H9 (cell line): ENCODE data around the gene DAND5. TPM values are rescaled to one million over a fixed set of nuclear protein-coding genes. Genes with fewer than 3 reads are reported as not detected.

Source experiments
- DNase-seq: peaks from one replicate; pipeline ENCODE4 v3.0.0-alpha.2; 2017
- H2AFZ ChIP-seq: one replicate; pipeline ENCODE4 v1.6.1; 2013; ENCODE audit warnings: mild to moderate bottlenecking, low read length, control low read depth, moderate library complexity
- H2AK5ac ChIP-seq: 2 replicates; pipeline ENCODE4 v1.6.1; 2013; ENCODE audit warnings: low read length, control low read depth, mixed read lengths; ENCODE audit not compliant: insufficient read length
- H2BK120ac ChIP-seq: one replicate; pipeline ENCODE4 v1.6.1; 2013; ENCODE audit warnings: low read depth, mild to moderate bottlenecking, low read length, control low read depth, inconsistent platforms; ENCODE audit not compliant: poor library complexity, severe bottlenecking
- H2BK12ac ChIP-seq: 2 replicates; pipeline ENCODE4 v1.6.1; 2013; ENCODE audit warnings: low read length, control low read depth, mixed read lengths, low read depth; ENCODE audit not compliant: insufficient read length
- H2BK15ac ChIP-seq: 2 replicates; pipeline ENCODE4 v1.6.1; 2013; ENCODE audit warnings: low read depth, low read length, control low read depth
- H2BK20ac ChIP-seq: one replicate; pipeline ENCODE4 v1.6.1; 2013; ENCODE audit warnings: low read depth, mild to moderate bottlenecking, low read length, control low read depth, inconsistent platforms; ENCODE audit not compliant: poor library complexity, severe bottlenecking
- H2BK5ac ChIP-seq: 2 replicates; pipeline ENCODE4 v1.6.1; 2013; ENCODE audit warnings: low read length, control low read depth, mixed read lengths; ENCODE audit not compliant: insufficient read length
- H3K14ac ChIP-seq: 2 replicates; pipeline ENCODE4 v1.6.1; 2013; ENCODE audit warnings: low read length, control low read depth; ENCODE audit not compliant: insufficient read depth
- H3K18ac ChIP-seq: 2 replicates; pipeline ENCODE4 v1.6.1; 2013; ENCODE audit warnings: low read depth, mild to moderate bottlenecking, mixed read lengths, low read length, control low read depth; ENCODE audit not compliant: insufficient read length
- H3K23ac ChIP-seq: 2 replicates; pipeline ENCODE4 v1.6.1; 2013; ENCODE audit warnings: low read length, control low read depth, mixed read lengths, low read depth; ENCODE audit not compliant: insufficient read length
- H3K23me2 ChIP-seq: 2 replicates; pipeline ENCODE4 v1.6.1; 2013; ENCODE audit warnings: low read depth, mild to moderate bottlenecking, mixed read lengths, low read length, control low read depth; ENCODE audit not compliant: insufficient read length, poor library complexity, severe bottlenecking
- H3K27ac ChIP-seq: 2 replicates; pipeline ENCODE4 v1.5.1; 2013; ENCODE audit warnings: low read length, control low read depth, mixed read lengths, low read depth; ENCODE audit not compliant: insufficient read length
- H3K27me3 ChIP-seq: 2 replicates; pipeline ENCODE4 v1.6.1; 2013; ENCODE audit warnings: low read length, control low read depth, inconsistent platforms; ENCODE audit not compliant: insufficient read depth
- H3K4ac ChIP-seq: 2 replicates; pipeline ENCODE4 v1.6.1; 2013; ENCODE audit warnings: low read depth, mild to moderate bottlenecking, control low read depth, inconsistent platforms, low read length, moderate library complexity
- H3K4me1 ChIP-seq: 2 replicates; pipeline ENCODE4 v1.6.1; 2013; ENCODE audit warnings: low read length, control low read depth, inconsistent platforms; ENCODE audit not compliant: insufficient read depth
- H3K4me2 ChIP-seq: 2 replicates; pipeline ENCODE4 v1.6.1; 2013; ENCODE audit warnings: low read length, control low read depth, mixed read lengths; ENCODE audit not compliant: insufficient read length, insufficient read depth
- H3K56ac ChIP-seq: 2 replicates; pipeline ENCODE4 v1.6.1; 2013; ENCODE audit warnings: low read depth, mild to moderate bottlenecking, mixed read lengths, low read length, control low read depth; ENCODE audit not compliant: insufficient read length
- H3K79me1 ChIP-seq: 2 replicates; pipeline ENCODE4 v1.6.1; 2013; ENCODE audit warnings: low read depth, mild to moderate bottlenecking, moderate library complexity, low read length, control low read depth, inconsistent platforms; ENCODE audit not compliant: insufficient read depth, poor library complexity, severe bottlenecking
- H3K79me2 ChIP-seq: 2 replicates; pipeline ENCODE4 v1.6.1; 2013; ENCODE audit warnings: low read length, control low read depth, inconsistent platforms; ENCODE audit not compliant: insufficient read depth
- H3K9ac ChIP-seq: 2 replicates; pipeline ENCODE4 v1.6.1; 2013; ENCODE audit warnings: low read length, control low read depth, mixed read lengths; ENCODE audit not compliant: insufficient read length; ENCODE audit errors: extremely low read depth
- H3K9me3 ChIP-seq: one replicate; pipeline ENCODE4 v1.6.1; 2013; ENCODE audit warnings: low read depth, low read length, inconsistent platforms; ENCODE audit not compliant: control insufficient read depth
- H3T11ph ChIP-seq: one replicate; pipeline ENCODE4 v1.6.1; 2013; ENCODE audit warnings: mild to moderate bottlenecking, low read length, control low read depth, inconsistent platforms
- H4K20me1 ChIP-seq: one replicate; pipeline ENCODE4 v1.6.1; 2013; ENCODE audit not compliant: control insufficient read depth, insufficient read length, insufficient read depth
- H4K5ac ChIP-seq: 2 replicates; pipeline ENCODE4 v1.6.1; 2013; ENCODE audit warnings: low read depth, mild to moderate bottlenecking, mixed read lengths, low read length, control low read depth; ENCODE audit not compliant: insufficient read length
- H4K8ac ChIP-seq: replicated peaks from 2 replicates; pipeline ENCODE4 v1.6.1; 2013; ENCODE audit warnings: low read length, control low read depth, mixed read lengths, low read depth; ENCODE audit not compliant: insufficient read length
- H4K91ac ChIP-seq: 2 replicates; pipeline ENCODE4 v1.6.1; 2013; ENCODE audit warnings: low read depth, mild to moderate bottlenecking, moderate library complexity, mixed read lengths, low read length, control low read depth; ENCODE audit not compliant: insufficient read length
- H3K27ac Mint-ChIP-seq, 3 experiments: 2 replicates in 2 of 3; 3 replicates in 1 of 3; pipeline ENCODE4 v1.8.0; 2020 to 2021; ENCODE audit warnings: mixed read lengths in 3 of 3, mild to moderate bottlenecking in 1 of 3, moderate library complexity in 1 of 3
- H3K27me3 Mint-ChIP-seq: 2 replicates; pipeline ENCODE4 v1.8.0; 2021; ENCODE audit warnings: low read depth, mild to moderate bottlenecking, moderate library complexity, mixed read lengths
- H3K36me3 Mint-ChIP-seq, 3 experiments: 2 replicates in 2 of 3; 3 replicates in 1 of 3; pipeline ENCODE4 v1.8.0; 2020 to 2021; ENCODE audit warnings: low read depth in 3 of 3, mixed read lengths in 3 of 3; ENCODE audit not compliant: insufficient read depth in 1 of 3
- H3K4me1 Mint-ChIP-seq, 2 experiments: 2 replicates each; pipeline ENCODE4 v1.8.0; 2020; ENCODE audit warnings: mixed read lengths in 2 of 2
- H3K4me3 Mint-ChIP-seq, 2 experiments: 2 replicates in 1 of 2; 3 replicates in 1 of 2; pipeline ENCODE4 v1.8.0; 2020 to 2021; ENCODE audit warnings: mild to moderate bottlenecking in 2 of 2, mixed read lengths in 2 of 2, moderate library complexity in 1 of 2
- H3K9me3 Mint-ChIP-seq, 2 experiments: 2 replicates in 1 of 2; 3 replicates in 1 of 2; pipeline ENCODE4 v1.8.0; 2020; ENCODE audit warnings: mild to moderate bottlenecking in 2 of 2, mixed read lengths in 2 of 2, moderate library complexity in 1 of 2
- WGBS: extraction: QIAGEN DNeasy Blood & Tissue Kit; methylation state at CpG from one replicate; pipeline ENCODE4 v1.1.7; 2013; ENCODE audit warnings: missing lambda C conversion rate, low lambda C conversion rate, mixed read lengths; ENCODE audit not compliant: insufficient read length; ENCODE audit errors: extremely low coverage; 5-methylcytosine and 5-hydroxymethylcytosine counted together
- total RNA-seq: library from RNA; stranded (reverse); gene quantifications from 2 replicates; pipeline ENCODE4 v1.2.1, GENCODE V29; 2021
- TF ChIP-seq, protein P1 (sequence below): fragments of 200-600 bp; sonication (generic); conservative IDR thresholded peaks from 3 replicates; pipeline ENCODE4 v1.8.0; 2021; ENCODE audit warnings: antibody characterized with exemption, mild to moderate bottlenecking

DAND5 gene
- total RNA-seq, 1 experiment from 2014 or later: 0.11 TPM

GRCh38 chr19:12970070-12970820, 869 bp downstream of the DAND5 start:
- no peak overlapping the region for H3T11ph ChIP-seq
- whole genome bisulfite sequencing: no CpG with 5 or more reads among the region's 7 CpGs
- no peak overlapping the region for H2BK120ac ChIP-seq
- no peak overlapping the region for H4K91ac ChIP-seq
- H3K9me3 ChIP-seq: no peaks in the 10 kb centered on the region
- no peaks in the 10 kb centered on the region for H4K20me1 ChIP-seq
- no peak overlapping the region for H2BK20ac ChIP-seq
- no peak overlapping the region for H4K8ac ChIP-seq
- no peak overlapping the region for H2BK15ac ChIP-seq
- no peaks in the 10 kb centered on the region; a peak in 1 of 7 replicates for H3K36me3 Mint-ChIP-seq
- H2BK5ac ChIP-seq: no peak overlapping the region
- no peak for DNase-seq
- no peak overlapping the region for H3K4ac ChIP-seq
- H2BK12ac ChIP-seq: no peak overlapping the region
- no peaks in the 10 kb centered on the region for H3K4me1 ChIP-seq
- no peaks in the 10 kb centered on the region for H3K23me2 ChIP-seq
- no peak overlapping the region; a peak in 1 of 5 replicates for H3K4me3 Mint-ChIP-seq
- no peaks in the 10 kb centered on the region; a peak in 1 of 5 replicates for H3K9me3 Mint-ChIP-seq
- no peak overlapping the region for H3K23ac ChIP-seq
- H3K27me3 Mint-ChIP-seq: peaks cover 12% of the 10 kb centered on the region
- H3K79me1 ChIP-seq: no peaks in the 10 kb centered on the region
- no peak overlapping the region for H3K18ac ChIP-seq
- H3K14ac ChIP-seq: no peak overlapping the region
- peaks cover 0 to 9% of the 10 kb centered on the region in 2 experiments; a peak in 2 of 4 replicates for H3K4me1 Mint-ChIP-seq
- no peak overlapping the region for H3K9ac ChIP-seq
- H2AK5ac ChIP-seq: no peak overlapping the region
- H3K27ac Mint-ChIP-seq: no peak overlapping the region
- no peak overlapping the region for H3K27ac ChIP-seq
- H2AFZ ChIP-seq: no peak overlapping the region
- no peak overlapping the region for H3K56ac ChIP-seq
- no peak overlapping the region for H3K4me2 ChIP-seq
- H4K5ac ChIP-seq: no peak overlapping the region
- no peaks in the 10 kb centered on the region for H3K79me2 ChIP-seq
- no peaks in the 10 kb centered on the region for H3K27me3 ChIP-seq
- TF ChIP-seq, protein P1, sequence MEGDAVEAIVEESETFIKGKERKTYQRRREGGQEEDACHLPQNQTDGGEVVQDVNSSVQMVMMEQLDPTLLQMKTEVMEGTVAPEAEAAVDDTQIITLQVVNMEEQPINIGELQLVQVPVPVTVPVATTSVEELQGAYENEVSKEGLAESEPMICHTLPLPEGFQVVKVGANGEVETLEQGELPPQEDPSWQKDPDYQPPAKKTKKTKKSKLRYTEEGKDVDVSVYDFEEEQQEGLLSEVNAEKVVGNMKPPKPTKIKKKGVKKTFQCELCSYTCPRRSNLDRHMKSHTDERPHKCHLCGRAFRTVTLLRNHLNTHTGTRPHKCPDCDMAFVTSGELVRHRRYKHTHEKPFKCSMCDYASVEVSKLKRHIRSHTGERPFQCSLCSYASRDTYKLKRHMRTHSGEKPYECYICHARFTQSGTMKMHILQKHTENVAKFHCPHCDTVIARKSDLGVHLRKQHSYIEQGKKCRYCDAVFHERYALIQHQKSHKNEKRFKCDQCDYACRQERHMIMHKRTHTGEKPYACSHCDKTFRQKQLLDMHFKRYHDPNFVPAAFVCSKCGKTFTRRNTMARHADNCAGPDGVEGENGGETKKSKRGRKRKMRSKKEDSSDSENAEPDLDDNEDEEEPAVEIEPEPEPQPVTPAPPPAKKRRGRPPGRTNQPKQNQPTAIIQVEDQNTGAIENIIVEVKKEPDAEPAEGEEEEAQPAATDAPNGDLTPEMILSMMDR: no peak
